ENCODE results near the gene DENND1B. TPM values are rescaled to one million over a fixed set of nuclear protein-coding genes. Genes with fewer than 3 reads are reported as not detected.

DENND1B gene
- total and polyA plus RNA-seq, 9 of the 15 experiments (the other 6 are each of a cell fraction or from before 2014, with no cell fraction given), result 2.1 to 12.1 (median 7.5) TPM

- in situ Hi-C loops (cut with MboI), result no loop called here
- no peaks in the 10 kb centered on the region for H4K20me1 ChIP-seq (replicated peaks; ENCODE audit: control insufficient read depth, insufficient read depth, low read length)
- no peak for ATAC-seq
- intact Hi-C loops (cut with micrococcal nuclease), result no loop called here
- no peak overlapping the region for H3K4me3 ChIP-seq
- no peaks in the 10 kb centered on the region for H3K36me3 ChIP-seq (ENCODE audit: control insufficient read depth, insufficient read depth, low read length)
- H3K79me2 ChIP-seq (ENCODE audit: control insufficient read depth, insufficient read depth, low read length), result no peaks in the 10 kb centered on the region; the same call in 2 of the 3 replicates
- WGBS (ENCODE audit: insufficient coverage, low coverage, missing lambda C conversion rate), result 68% methylated on average over 1 of the region's 1 CpG
- no peak overlapping the region for H3K4me2 ChIP-seq (ENCODE audit: insufficient read depth, low read length)
- FAIRE-seq, result no peak
- no TSS peak for BruUV-seq (replicated peaks)
- H3K27me3 ChIP-seq (ENCODE audit: control insufficient read depth in 2 of 2, insufficient read depth in 2 of 2, low read length in 2 of 2), result no peaks in the 10 kb centered on the region
- ChIA-PET POLR2A (interaction anchor here (0.6 to 1.8 kb wide), 2 partner anchors 12 to 21 kb away, joined by 3 read pairs; no protein-coding TSS in a partner anchor), CTCF (ENCODE audit: low intra/inter-chr PET ratio) (no interaction called here)
- H3K9ac ChIP-seq (ENCODE audit: insufficient read depth in 1 of 2, low read depth in 2 of 2, low read length in 2 of 2), result no peak overlapping the region
- H3K27ac ChIP-seq (ENCODE audit: extremely low read depth, low read depth, low read length), result no peak overlapping the region
- H2AFZ ChIP-seq (ENCODE audit: low read depth, low read length), result no peak overlapping the region
- DNase-seq (ENCODE audit: extremely low read depth in 1 of 4, low spot score in 3 of 4), result no peak
- TF ChIP-seq NUFIP1 (IDR thresholded peaks at IDR 0.05; ENCODE audit: partially characterized antibody) (no peak), ZEB2 (IDR thresholded peaks at IDR 0.05) (no peak), ZBTB49 (CRISPR knock-in tag; IDR thresholded peaks at IDR 0.05; ENCODE audit: borderline replicate concordance) (no peak), KLF16 (IDR thresholded peaks at IDR 0.05) (no peak), WHSC1 (IDR thresholded peaks at IDR 0.05; ENCODE audit: low read length) (no peak), ZKSCAN8 (CRISPR knock-in tag; IDR thresholded peaks at IDR 0.05) (no peak)
- H3K4me1 ChIP-seq (replicated peaks in 1 of 2; ENCODE audit: control insufficient read depth in 2 of 2, insufficient read depth in 2 of 2, low read length in 2 of 2), result peaks cover 0 to 2% of the 10 kb centered on the region in 2 experiments; a peak in 2 of 5 replicates
- no peaks in the 10 kb centered on the region for H3K9me3 ChIP-seq (replicated peaks; ENCODE audit: control insufficient read depth, insufficient read depth, low read depth, low read length)
- no peaks in the 10 kb centered on the region for H3K9me1 ChIP-seq (ENCODE audit: control insufficient read depth, insufficient read depth, low read length)
Observed at GRCh38 chr1:197736685-197737084, 38.6 kb downstream of the DENND1B start.
